Heart left ventricle (tissue), 13 donors: ENCODE measurements around the gene WASF1.

ENCODE experiments used
- POLR2A ChIP-seq, 2 donors: fragments of 450-650 bp; IDR thresholded peaks; one replicate each; pipeline ENCODE4 v1.6.1; 2017; ENCODE audit warnings: antibody characterized with exemption in 2 of 2, mild to moderate bottlenecking in 2 of 2, moderate library complexity in 2 of 2
- TF ChIP-seq, protein P1 (sequence below), 12 donors: fragments of 200-600 bp; sonication (generic) in 4 of 12; IDR thresholded peaks; one replicate each; pipeline versions ENCODE4 v1.5.0 to v1.8.0; 2018 to 2022; ENCODE audit warnings: antibody characterized with exemption in 12 of 12, mild to moderate bottlenecking in 5 of 12
- donor health status: ischemic (EF 13 %, LVEDD 7.1; RV severe dilation, severe dysfunction).
- donor health status: DM: no; HTN: yes; CAD: no.
- donor health status: DM: no; HTN: no; CAD: no.
- donor health status: ischemic (EF 25% LVEDD 6.9; RV normal size, moderate dysfunction).
- donor health status: ischemic (EF 25% LVEDD 5.7; RV mildly dilated, moderate dysfunction).
- donor health status: ischemic (EF 35%, LVEDD 5.7; RV mildly dilated, moderate dysfunction).
- donor health status: nonischemic (EF 11% LVEDD 7.7; RV severe dilation, severe dysfunction).
- donor health status: DM: yes; HTN: yes; CAD: no.
- donor health status: PGD.
- donor health status: ischemic (EF 29% LVEDD 5.4; RV normal size, mild dysfunction).
- donor health status: nonischemic (EF 23%, LVEDD 6.1; RV moderate dilation, normal function).

DNA sequence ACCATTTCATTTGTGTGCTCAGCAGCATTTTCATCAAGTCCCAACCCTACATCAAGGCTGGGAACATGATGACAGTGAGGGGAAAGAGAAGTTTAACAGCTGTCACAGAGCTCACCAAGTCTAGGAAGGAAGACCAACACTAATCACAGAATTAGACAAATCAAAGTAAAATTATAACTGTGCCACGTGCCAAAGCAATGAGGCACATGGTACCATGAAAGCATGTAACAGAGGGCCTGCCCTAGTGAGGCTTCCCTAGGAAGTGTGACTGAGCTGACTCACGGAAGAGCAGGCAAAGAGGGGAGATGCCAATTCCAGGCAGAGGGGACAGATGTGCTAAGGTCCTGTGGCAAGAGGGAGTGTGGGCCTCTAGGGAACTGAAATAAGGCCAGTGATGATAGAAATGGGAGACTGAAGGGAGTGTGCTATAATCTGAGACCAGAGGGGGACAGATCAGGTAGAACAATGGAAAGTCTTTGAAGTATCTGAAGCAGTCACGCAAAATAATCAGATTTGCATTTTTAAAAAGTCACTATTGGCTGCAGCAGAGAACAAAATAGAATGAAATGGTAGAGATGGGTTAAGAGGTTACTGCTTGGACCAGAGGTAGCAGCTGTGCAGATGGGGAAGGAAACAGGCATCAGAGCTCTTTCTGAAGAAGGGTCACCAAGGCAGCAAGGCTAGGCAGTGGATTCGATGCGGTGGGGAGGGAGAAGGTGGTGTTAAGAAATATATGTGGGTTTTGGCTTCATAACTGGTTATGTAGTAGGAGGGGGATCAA, 114.5 kb downstream of the WASF1 start:
- no peak for TF ChIP-seq POLR2A (IDR thresholded peaks at IDR 0.05)
- TF ChIP-seq, protein P1, sequence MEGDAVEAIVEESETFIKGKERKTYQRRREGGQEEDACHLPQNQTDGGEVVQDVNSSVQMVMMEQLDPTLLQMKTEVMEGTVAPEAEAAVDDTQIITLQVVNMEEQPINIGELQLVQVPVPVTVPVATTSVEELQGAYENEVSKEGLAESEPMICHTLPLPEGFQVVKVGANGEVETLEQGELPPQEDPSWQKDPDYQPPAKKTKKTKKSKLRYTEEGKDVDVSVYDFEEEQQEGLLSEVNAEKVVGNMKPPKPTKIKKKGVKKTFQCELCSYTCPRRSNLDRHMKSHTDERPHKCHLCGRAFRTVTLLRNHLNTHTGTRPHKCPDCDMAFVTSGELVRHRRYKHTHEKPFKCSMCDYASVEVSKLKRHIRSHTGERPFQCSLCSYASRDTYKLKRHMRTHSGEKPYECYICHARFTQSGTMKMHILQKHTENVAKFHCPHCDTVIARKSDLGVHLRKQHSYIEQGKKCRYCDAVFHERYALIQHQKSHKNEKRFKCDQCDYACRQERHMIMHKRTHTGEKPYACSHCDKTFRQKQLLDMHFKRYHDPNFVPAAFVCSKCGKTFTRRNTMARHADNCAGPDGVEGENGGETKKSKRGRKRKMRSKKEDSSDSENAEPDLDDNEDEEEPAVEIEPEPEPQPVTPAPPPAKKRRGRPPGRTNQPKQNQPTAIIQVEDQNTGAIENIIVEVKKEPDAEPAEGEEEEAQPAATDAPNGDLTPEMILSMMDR (IDR thresholded peaks at IDR 0.05): no peak
